Breast epithelium (tissue), 4 donors: Measurements from ENCODE around the gene TSC22D3. TPM values are rescaled to one million over a fixed set of nuclear protein-coding genes. Genes with fewer than 3 reads are reported as not detected.

Source experiments
- DNase-seq, 2 donors: peaks; one replicate each; pipeline ENCODE4 v3.0.0-alpha.2; 2019; ENCODE audit warnings: low spot score in 2 of 2
- H3K27ac ChIP-seq, 2 donors: fragments of 200-600 bp; sonication (generic) in 1 of 2; one replicate each; pipeline ENCODE4 v1.5.1; 2016 to 2019; ENCODE audit warnings: mild to moderate bottlenecking in 1 of 2
- H3K27me3 ChIP-seq, 2 donors: fragments of 200-600 bp; sonication (generic) in 1 of 2; one replicate each; pipeline versions ENCODE4 v1.5.1 to v1.6.0; 2017 to 2019; ENCODE audit warnings: control low read depth in 1 of 2, mild to moderate bottlenecking in 1 of 2
- H3K36me3 ChIP-seq: fragments of 200-600 bp; one replicate; pipeline ENCODE4 v1.5.1; 2019
- H3K4me1 ChIP-seq, 2 donors: fragments of 200-600 bp; sonication (generic); one replicate each; pipeline ENCODE4 v1.5.1; 2016 to 2019; ENCODE audit warnings: control low read depth in 1 of 2
- H3K4me3 ChIP-seq, 3 donors: fragments of 200-600 bp; sonication (generic); 1 replicate in 2 of 3; 2 replicates in 1 of 3; pipeline ENCODE4 v1.5.1; 2016 to 2019; ENCODE audit warnings: mild to moderate bottlenecking in 3 of 3, moderate library complexity in 2 of 3
- H3K9me3 ChIP-seq, 2 donors: fragments of 200-600 bp; sonication (generic) in 1 of 2; one replicate each; pipeline ENCODE4 v1.5.1; 2016 to 2019; ENCODE audit warnings: control low read depth in 1 of 2
- POLR2A ChIP-seq: fragments of 450-650 bp; IDR thresholded peaks from one replicate; pipeline ENCODE4 v1.6.1; 2016; ENCODE audit warnings: antibody characterized with exemption, mild to moderate bottlenecking, moderate library complexity
- POLR2AphosphoS5 ChIP-seq, 3 donors: sonication (generic); formaldehyde crosslinking; IDR thresholded peaks; one replicate each; pipeline ENCODE4 v1.6.1; 2017; ENCODE audit warnings: antibody characterized with exemption in 3 of 3
- intact Hi-C: fragments of 100-400 bp; cut with DNase I; formaldehyde crosslinking; loops from one replicate; pipeline ENCODE4 v1.15.1; 2023; ENCODE audit warnings: low total_unique reads
- total RNA-seq, 3 donors: library from RNA; depleted of rRNA; stranded (reverse); fragments of >200 nt; gene quantifications; one replicate each; pipeline ENCODE4 v1.1.0, GENCODE V29; 2016
- TF ChIP-seq, protein P1 (sequence below), 3 donors: fragments of 450-650 bp; IDR thresholded peaks; one replicate each; pipeline ENCODE4 v1.5.1; 2016 to 2017; ENCODE audit warnings: antibody characterized with exemption in 3 of 3, mild to moderate bottlenecking in 3 of 3, moderate library complexity in 3 of 3

TSC22D3 gene
- total RNA-seq, 3 donors from 2014 or later = 606 to 1,046 (median 681) TPM

DNA sequence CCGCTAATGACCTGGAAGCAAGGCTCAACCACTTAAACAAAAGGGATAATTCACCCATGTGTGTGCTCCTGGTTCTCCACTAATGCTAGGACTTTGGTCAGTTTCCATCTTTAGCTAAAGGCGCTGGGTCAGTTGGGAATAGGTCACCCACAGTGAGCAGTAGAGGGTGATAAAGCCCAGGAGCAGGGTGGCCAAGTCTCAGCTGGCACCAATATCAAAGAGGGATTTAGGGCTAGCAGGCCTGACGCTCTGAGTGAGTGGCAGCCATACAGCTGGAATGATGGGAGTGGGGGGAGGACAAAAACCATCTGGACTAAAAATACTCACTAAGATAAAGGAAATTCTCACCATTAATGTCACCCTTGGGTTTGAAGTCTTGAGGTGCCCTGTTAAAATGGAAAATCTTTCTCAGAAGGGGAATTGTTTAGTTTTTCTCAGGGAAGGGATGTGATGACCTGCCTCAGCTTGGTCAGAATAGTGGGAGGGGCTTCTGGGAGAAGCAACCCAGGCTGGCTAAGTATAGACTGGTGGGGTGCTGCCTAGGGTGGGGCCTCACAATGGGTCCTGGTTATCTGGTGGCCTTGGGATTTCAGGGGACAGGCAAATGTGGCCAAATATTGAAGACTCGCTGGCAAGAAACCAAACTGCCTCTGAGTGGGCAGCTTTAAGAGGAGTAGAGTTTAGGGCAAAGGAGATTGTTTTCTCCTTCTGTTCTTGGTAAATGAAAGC is 47.1 kb downstream of the TSC22D3 start:
- intact Hi-C loops = no loop called here
- TF ChIP-seq, protein P1, sequence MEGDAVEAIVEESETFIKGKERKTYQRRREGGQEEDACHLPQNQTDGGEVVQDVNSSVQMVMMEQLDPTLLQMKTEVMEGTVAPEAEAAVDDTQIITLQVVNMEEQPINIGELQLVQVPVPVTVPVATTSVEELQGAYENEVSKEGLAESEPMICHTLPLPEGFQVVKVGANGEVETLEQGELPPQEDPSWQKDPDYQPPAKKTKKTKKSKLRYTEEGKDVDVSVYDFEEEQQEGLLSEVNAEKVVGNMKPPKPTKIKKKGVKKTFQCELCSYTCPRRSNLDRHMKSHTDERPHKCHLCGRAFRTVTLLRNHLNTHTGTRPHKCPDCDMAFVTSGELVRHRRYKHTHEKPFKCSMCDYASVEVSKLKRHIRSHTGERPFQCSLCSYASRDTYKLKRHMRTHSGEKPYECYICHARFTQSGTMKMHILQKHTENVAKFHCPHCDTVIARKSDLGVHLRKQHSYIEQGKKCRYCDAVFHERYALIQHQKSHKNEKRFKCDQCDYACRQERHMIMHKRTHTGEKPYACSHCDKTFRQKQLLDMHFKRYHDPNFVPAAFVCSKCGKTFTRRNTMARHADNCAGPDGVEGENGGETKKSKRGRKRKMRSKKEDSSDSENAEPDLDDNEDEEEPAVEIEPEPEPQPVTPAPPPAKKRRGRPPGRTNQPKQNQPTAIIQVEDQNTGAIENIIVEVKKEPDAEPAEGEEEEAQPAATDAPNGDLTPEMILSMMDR (IDR thresholded peaks at IDR 0.05) = no peak
- TF ChIP-seq POLR2AphosphoS5 (IDR thresholded peaks at IDR 0.05) (no peak), POLR2A (no peak)
- no peak for DNase-seq
- H3K27ac ChIP-seq = peak overlapping the region; percentile 50 to 65
- no peaks in the 10 kb centered on the region for H3K9me3 ChIP-seq
- H3K4me1 ChIP-seq = peaks cover 0 to 4% of the 10 kb centered on the region in 2 donors
- H3K27me3 ChIP-seq = peaks cover 0 to 26% of the 10 kb centered on the region in 2 donors
- no peaks in the 10 kb centered on the region for H3K36me3 ChIP-seq
- no peak overlapping the region for H3K4me3 ChIP-seq

DNA sequence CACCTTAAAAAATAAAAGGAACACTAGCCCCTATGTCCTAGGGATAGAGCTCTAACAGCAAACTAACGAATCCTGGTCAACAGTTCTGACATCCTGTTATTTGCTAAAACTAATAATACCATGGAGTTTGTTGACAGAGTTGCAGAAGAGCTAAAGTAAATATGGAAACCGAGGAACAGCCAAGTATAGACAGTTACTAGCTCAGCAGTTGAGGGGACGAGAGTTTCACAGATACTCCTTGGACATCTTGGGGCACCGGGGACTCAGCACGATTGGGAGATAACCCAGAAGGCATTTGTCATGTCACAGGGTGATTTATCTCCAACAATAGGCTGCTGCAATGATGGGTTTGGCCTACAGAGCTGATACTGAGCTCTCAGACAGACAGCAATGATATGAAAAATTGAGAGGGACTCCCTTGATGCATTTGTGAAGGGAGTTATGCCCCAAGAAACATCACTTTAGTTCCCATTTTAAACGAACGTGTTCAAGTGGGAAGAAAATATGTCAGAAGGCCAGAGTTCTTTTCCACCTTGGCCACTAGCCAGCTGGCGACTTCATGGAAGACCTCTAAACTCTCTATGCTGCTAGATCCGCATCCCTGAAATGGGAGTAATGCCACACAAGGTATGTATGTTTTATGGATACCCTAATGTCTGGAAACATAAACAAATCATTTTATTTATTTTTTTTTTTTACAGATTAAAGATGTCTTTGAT is 48.6 kb downstream of the TSC22D3 start:
- TF ChIP-seq POLR2A = no peak
- TF ChIP-seq, protein P1 (IDR thresholded peaks at IDR 0.05) = no peak
- no peak for TF ChIP-seq POLR2AphosphoS5 (IDR thresholded peaks at IDR 0.05)
- Histone ChIP-seq H3K4me1 (peaks cover 0 to 4% of the 10 kb centered on the region in 2 donors), H3K27me3 (peaks cover 0 to 36% of the 10 kb centered on the region in 2 donors), H3K36me3 (no peaks in the 10 kb centered on the region), H3K9me3 (no peaks in the 10 kb centered on the region), H3K27ac (peak overlapping the region; percentile 10 to 69), H3K4me3 (peak overlapping the region in 1 of 3 donors; percentile 7)
- DNase-seq = no peak
- intact Hi-C loops = no loop called here

DNA sequence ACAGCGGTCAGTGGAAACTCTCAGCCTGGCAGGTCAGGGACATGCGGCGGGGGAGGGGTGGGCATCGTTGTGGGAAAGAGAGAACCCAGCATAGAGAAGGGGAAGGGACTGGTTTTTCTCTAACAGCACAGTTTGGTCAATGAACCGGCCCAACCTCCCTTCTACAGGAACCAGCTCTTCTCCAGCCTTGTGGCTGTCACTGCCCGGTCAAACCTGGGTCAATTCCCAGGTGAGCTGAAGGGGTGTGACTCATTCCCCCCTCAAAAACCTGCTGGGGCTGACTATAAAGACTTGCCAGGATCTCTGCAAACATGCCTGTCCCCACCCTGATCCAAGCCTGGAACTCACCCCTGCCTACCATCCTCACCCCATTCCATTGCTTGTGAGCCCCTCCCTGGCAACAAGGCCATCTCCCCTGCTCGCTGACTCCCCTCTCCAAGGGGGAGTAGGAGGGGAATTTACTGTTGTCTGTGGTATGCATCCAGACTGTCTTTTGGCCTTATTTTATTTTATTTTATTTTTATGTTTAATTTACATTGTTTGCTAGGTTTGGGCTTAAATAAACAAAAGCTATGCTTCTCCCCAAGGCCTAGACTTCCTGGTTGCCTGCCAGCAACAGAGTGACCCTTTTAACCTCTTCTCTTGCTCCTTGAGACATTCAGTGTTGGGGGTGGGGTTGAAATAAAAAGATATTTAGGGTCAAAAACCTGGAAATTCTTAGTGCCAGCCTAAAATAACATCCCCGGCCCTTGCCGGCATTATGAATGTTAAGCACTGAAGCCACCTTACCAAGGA is 49.6 kb downstream of the TSC22D3 start:
- H3K9me3 ChIP-seq = no peaks in the 10 kb centered on the region
- H3K27ac ChIP-seq = peak overlapping the region; percentile 10 to 80
- H3K27me3 ChIP-seq = peaks cover 0 to 46% of the 10 kb centered on the region in 2 donors
- H3K4me1 ChIP-seq = peaks cover 0 to 4% of the 10 kb centered on the region in 2 donors
- no peak for DNase-seq
- no peak overlapping the region for H3K4me3 ChIP-seq
- TF ChIP-seq, protein P1 (IDR thresholded peaks at IDR 0.05) = no peak
- TF ChIP-seq POLR2A = no peak
- TF ChIP-seq POLR2AphosphoS5 (IDR thresholded peaks at IDR 0.05) = no peak
- no peaks in the 10 kb centered on the region for H3K36me3 ChIP-seq
- intact Hi-C loops = no loop called here

DNA sequence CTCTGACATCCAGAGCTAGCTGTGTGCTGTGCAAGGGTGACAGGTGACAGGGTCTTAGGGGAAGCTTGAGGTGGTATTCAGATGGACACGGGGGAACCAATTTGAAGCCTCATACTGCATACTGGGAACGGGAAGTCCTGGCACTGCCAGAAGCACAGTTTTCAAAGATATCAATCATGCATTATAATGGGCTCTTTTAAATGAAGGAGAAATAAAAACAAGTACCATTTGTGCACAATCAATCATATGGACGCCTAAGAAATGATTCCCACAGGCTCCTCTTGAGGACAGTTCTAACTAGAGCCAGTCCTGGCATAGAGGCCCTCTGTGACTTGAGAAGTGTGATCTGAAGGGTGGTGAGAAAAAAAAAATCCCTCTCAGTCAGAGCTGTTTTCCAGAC is 50.9 kb downstream of the TSC22D3 start:
- TF ChIP-seq, protein P1 (IDR thresholded peaks at IDR 0.05) = no peak
- no peak for TF ChIP-seq POLR2AphosphoS5 (IDR thresholded peaks at IDR 0.05)
- no peak for TF ChIP-seq POLR2A
- intact Hi-C loops = no loop called here
- Histone ChIP-seq H3K27ac (peak overlapping the region; percentile 10 to 80), H3K9me3 (no peaks in the 10 kb centered on the region), H3K27me3 (peaks cover 0 to 52% of the 10 kb centered on the region in 2 donors), H3K36me3 (no peaks in the 10 kb centered on the region), H3K4me1 (peaks cover 0 to 4% of the 10 kb centered on the region in 2 donors), H3K4me3 (no peak overlapping the region)
- no peak for DNase-seq
